Mesendoderm (in vitro differentiated cells): ENCODE results near the gene DCST2.
A peak's percentile ranks its signal among the peaks of the same experiment; 100 is the strongest.

ENCODE experiments used
- DNase-seq: peaks from one replicate; pipeline ENCODE4 v3.0.0; 2013
- H2AK5ac ChIP-seq: 2 replicates; pipeline ENCODE4 v1.6.1; 2013; ENCODE audit warnings: low read length, inconsistent platforms
- H2BK120ac ChIP-seq: 2 replicates; pipeline ENCODE4 v1.6.1; 2013; ENCODE audit warnings: low read depth, mild to moderate bottlenecking, low read length, moderate library complexity, mixed read lengths
- H2BK15ac ChIP-seq: replicated peaks from 2 replicates; pipeline ENCODE4 v1.6.1; 2013; ENCODE audit warnings: low read depth, mild to moderate bottlenecking, moderate library complexity
- H2BK5ac ChIP-seq: 2 replicates; pipeline ENCODE4 v1.6.1; 2013; ENCODE audit warnings: low read length, inconsistent platforms
- H3K18ac ChIP-seq: 2 replicates; pipeline ENCODE4 v1.6.1; 2013; ENCODE audit warnings: mild to moderate bottlenecking, low read length, mixed read lengths
- H3K23ac ChIP-seq: one replicate; pipeline ENCODE4 v1.6.1; 2013; ENCODE audit warnings: low read length
- H3K27ac ChIP-seq: 2 replicates; pipeline ENCODE4 v1.5.1; 2013; ENCODE audit warnings: low read depth, mild to moderate bottlenecking, inconsistent platforms, low read length, moderate library complexity
- H3K27me3 ChIP-seq: 2 replicates; pipeline ENCODE4 v1.6.1; 2013; ENCODE audit warnings: low read length, control low read depth, mild to moderate bottlenecking, inconsistent platforms; ENCODE audit not compliant: insufficient read depth, poor library complexity
- H3K36me3 ChIP-seq: 2 replicates; pipeline ENCODE4 v1.6.1; 2013; ENCODE audit warnings: low read length, inconsistent platforms; ENCODE audit not compliant: control insufficient read depth, insufficient read depth
- H3K4ac ChIP-seq: one replicate; pipeline ENCODE4 v1.6.1; 2013; ENCODE audit warnings: low read depth, mild to moderate bottlenecking, low read length, moderate library complexity
- H3K4me1 ChIP-seq: 2 replicates; pipeline ENCODE4 v1.6.1; 2013; ENCODE audit warnings: low read depth, low read length, inconsistent platforms; ENCODE audit not compliant: control insufficient read depth
- H3K4me2 ChIP-seq: 2 replicates; pipeline ENCODE4 v1.6.1; 2013; ENCODE audit warnings: low read length
- H3K4me3 ChIP-seq: 2 replicates; pipeline ENCODE4 v1.5.1; 2013; ENCODE audit warnings: mild to moderate bottlenecking, low read length
- H3K56ac ChIP-seq: one replicate; pipeline ENCODE4 v1.6.1; 2013; ENCODE audit warnings: low read length
- H3K79me1 ChIP-seq: 2 replicates; pipeline ENCODE4 v1.6.1; 2013; ENCODE audit warnings: low read length, inconsistent platforms
- H3K79me2 ChIP-seq: 2 replicates; pipeline ENCODE4 v1.6.1; 2013; ENCODE audit warnings: mild to moderate bottlenecking, low read length; ENCODE audit not compliant: control insufficient read depth, insufficient read depth
- H3K9ac ChIP-seq: 2 replicates; pipeline ENCODE4 v1.6.1; 2013; ENCODE audit warnings: low read length, inconsistent platforms
- H4K5ac ChIP-seq: one replicate; pipeline ENCODE4 v1.6.1; 2013; ENCODE audit warnings: low read length
- H4K8ac ChIP-seq: one replicate; pipeline ENCODE4 v1.6.1; 2013; ENCODE audit warnings: low read depth, mild to moderate bottlenecking, control low read depth, low read length, moderate library complexity
- WGBS: extraction: QIAGEN DNeasy Blood & Tissue Kit; methylation state at CpG from one replicate; pipeline ENCODE4 v1.1.7; 2013; ENCODE audit warnings: low lambda C conversion rate, missing lambda C conversion rate; ENCODE audit not compliant: insufficient coverage; ENCODE audit errors: extremely low coverage; 5-methylcytosine and 5-hydroxymethylcytosine counted together

The DCST2 gene

DNA sequence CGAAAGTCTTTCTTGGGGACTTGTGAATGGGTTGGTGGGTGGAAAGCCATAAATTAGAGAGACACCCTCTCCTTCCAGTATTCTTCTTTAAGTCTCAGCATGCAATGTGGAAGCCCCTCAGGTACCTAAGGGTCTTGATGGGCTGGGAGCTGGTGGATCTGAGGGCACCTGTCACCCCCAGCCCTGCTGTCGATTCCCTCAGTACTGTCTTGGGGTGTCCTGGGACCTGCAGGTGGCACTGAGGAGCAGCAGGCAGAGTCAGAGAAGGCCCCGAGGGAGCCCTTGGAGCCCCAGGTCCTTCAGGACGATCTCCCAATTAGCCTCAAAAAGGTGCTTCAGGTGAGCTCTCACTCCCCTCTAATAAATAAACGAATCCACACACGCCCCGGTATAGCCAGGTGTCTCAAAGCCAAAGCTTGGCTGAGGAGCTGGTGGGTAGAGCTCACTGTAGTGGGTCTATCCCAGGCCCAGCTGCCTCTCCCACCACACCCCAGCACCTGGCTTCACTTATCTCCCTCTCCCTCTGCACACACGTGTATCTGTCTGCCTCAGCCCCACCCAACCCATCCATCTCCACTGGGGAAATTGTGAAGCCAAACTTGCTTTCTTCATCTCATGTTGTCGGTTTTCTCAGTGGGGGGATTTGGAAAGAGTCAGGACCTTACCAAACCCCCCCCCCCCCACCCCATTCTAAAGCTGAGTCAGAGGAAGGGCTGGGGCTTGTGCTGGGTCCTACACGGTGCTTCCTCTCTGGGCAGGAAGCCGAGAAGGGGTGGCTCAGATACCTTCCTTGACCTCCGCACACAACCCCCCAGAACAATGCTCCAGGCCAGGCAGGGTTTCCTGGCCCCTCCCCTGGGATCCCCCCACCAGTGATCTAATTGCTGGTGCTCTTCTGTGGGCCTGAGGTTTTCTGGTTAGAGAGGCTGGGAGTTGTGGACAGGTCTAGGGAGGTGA is 19.1 kb upstream of the DCST2 start:
- Histone ChIP-seq H4K8ac (no peak overlapping the region), H4K5ac (no peak overlapping the region), H3K4ac (no peak overlapping the region), H3K27me3 (no peaks in the 10 kb centered on the region), H3K9ac (no peak overlapping the region), H3K23ac (no peak overlapping the region), H3K36me3 (no peaks in the 10 kb centered on the region), H3K4me1 (peaks cover 6% of the 10 kb centered on the region), H3K56ac (no peak overlapping the region), H2BK15ac (no peak overlapping the region), H2BK120ac (no peak overlapping the region), H3K4me3 (no peak overlapping the region), H2BK5ac (no peak overlapping the region), H3K79me1 (no peaks in the 10 kb centered on the region), H3K4me2 (no peak overlapping the region), H3K79me2 (no peaks in the 10 kb centered on the region), H3K27ac (no peak overlapping the region), H2AK5ac (no peak overlapping the region), H3K18ac (no peak overlapping the region)
- no peak for DNase-seq
- WGBS, result no CpG with 5 or more reads among the region's 12 CpGs

DNA sequence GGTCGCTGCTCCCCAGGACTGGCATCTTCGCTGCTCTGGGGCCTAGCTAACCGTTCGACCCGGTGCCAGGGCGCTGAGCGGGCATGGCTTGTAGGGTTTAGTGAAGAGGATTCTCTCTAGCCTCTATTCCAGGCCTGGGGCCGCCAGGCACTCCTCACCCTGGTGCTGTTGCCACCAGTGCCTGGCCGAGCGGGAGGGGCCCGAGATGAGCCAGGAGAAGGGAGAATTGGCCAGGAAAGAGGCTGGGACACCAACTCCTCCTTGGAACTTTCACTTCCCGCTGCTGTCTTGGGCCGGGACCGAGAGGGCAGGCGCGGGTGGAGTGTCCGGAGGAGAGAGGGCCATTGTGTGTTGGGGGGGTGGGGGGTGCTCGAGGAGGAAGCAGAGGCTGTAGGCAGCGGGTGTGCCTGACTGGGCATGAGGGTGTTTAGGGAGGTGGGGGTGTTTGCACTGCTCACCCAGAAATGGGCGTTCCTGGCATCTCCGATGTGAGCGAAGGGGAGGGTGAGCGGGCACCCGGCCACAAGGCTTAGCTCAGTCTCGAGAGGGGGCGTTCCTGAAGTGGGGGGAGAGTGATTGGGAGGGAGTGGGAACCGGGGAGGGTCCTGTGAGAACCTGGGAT is 18.3 kb upstream of the DCST2 start:
- H3K56ac ChIP-seq, result peak overlapping the region; percentile 57
- peak overlapping the region; percentile 76 for H3K9ac ChIP-seq
- H3K27me3 ChIP-seq, result no peaks in the 10 kb centered on the region
- H3K36me3 ChIP-seq, result no peaks in the 10 kb centered on the region
- H4K5ac ChIP-seq, result no peak overlapping the region
- no peak overlapping the region for H2AK5ac ChIP-seq
- no peaks in the 10 kb centered on the region for H3K79me1 ChIP-seq
- no peak overlapping the region for H2BK15ac ChIP-seq
- DNase-seq, result no peak
- H3K4me2 ChIP-seq, result peak overlapping the region; percentile 73
- no peak overlapping the region for H4K8ac ChIP-seq
- no peak overlapping the region for H2BK5ac ChIP-seq
- no peak overlapping the region for H3K4ac ChIP-seq
- no peak overlapping the region for H3K23ac ChIP-seq
- H3K18ac ChIP-seq, result no peak overlapping the region
- WGBS, result no CpG with 5 or more reads among the region's 27 CpGs
- no peak overlapping the region for H2BK120ac ChIP-seq
- H3K4me3 ChIP-seq, result no peak overlapping the region
- H3K79me2 ChIP-seq, result no peaks in the 10 kb centered on the region
- H3K27ac ChIP-seq, result no peak overlapping the region
- peaks cover 6% of the 10 kb centered on the region for H3K4me1 ChIP-seq

DNA sequence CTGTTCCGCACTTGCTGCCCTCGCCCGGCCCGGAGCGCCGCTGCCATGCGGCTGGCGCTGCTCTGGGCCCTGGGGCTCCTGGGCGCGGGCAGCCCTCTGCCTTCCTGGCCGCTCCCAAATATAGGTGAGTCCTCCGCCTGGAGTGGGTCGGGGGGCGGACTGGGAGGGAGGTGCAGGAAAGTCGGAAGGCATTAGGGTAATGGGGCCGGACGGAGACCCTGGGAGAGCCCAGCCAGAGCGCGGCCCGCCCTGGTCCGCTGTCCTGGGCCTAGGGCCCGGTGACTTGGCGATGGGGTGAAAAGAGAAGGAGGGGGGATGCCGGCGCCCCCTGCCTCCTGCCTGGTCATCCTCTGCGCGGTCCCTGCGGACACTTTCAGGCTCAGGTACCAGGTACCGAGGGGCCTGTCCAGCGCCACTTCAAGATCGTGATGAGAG is 17.8 kb upstream of the DCST2 start:
- H4K8ac ChIP-seq, result no peak overlapping the region
- no peak overlapping the region for H3K23ac ChIP-seq
- no peaks in the 10 kb centered on the region for H3K79me2 ChIP-seq
- H3K4ac ChIP-seq, result no peak overlapping the region
- no CpG with 5 or more reads among the region's 31 CpGs for WGBS
- H3K9ac ChIP-seq, result peak overlapping the region; percentile 76
- H3K27me3 ChIP-seq, result no peaks in the 10 kb centered on the region
- peaks cover 6% of the 10 kb centered on the region for H3K4me1 ChIP-seq
- H3K56ac ChIP-seq, result peak overlapping the region; percentile 57
- H3K18ac ChIP-seq, result peak overlapping the region; percentile 12
- H3K4me2 ChIP-seq, result peak overlapping the region; percentile 73
- H2BK5ac ChIP-seq, result no peak overlapping the region
- peak overlapping the region; percentile 37 for H3K4me3 ChIP-seq
- no peak overlapping the region for H2BK15ac ChIP-seq
- no peak overlapping the region for H2AK5ac ChIP-seq
- DNase-seq, result no peak
- no peaks in the 10 kb centered on the region for H3K36me3 ChIP-seq
- no peak overlapping the region for H4K5ac ChIP-seq
- H3K27ac ChIP-seq, result no peak overlapping the region
- H3K79me1 ChIP-seq, result no peaks in the 10 kb centered on the region
- no peak overlapping the region for H2BK120ac ChIP-seq

DNA sequence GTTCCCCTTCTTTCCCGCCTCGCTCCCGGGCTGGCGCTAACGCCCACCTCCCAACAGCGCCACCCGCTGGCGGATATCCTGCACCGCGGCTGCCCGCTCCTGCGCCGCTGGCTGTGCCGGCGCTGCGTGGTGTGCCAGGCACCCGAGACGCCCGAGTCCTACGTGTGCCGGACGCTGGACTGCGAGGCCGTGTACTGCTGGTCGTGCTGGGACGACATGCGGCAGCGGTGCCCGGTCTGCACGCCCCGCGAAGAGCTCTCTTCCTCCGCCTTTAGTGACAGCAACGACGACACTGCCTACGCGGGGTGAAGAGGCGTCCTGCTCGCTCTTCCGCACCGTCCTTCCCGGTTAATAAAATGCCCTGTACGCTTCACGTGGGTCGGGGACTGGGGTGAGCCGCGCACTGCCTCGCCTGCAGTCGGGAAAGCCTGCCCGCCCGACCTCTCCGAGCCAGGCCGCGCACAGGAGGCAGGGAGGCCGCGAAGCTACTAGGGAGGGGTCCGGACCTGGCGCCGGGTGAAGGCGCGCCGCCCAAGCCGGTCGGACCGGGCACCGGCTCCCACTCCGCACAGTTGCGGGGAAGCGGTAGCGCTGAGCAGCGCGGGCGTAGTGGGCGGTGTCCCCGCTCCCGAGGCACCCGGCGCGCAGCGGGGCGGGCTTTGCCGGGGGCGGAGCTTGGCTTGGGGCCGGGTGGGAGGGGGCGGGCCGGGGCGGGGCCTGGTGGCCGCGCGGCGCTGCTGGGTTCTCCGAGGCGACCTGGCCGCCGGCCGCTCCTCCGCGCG is 17.2 kb upstream of the DCST2 start, which contains the start of gene ADAM15:
TSS of gene ADAM15 (plus strand) at position 757 of the 782 bp plus-strand sequence. CDS start 71 bp downstream, outside the sequence.
- peak within 1 kb of the TSS; percentile 0 for H3K27ac ChIP-seq
- H3K4ac ChIP-seq, result no peak within 1 kb of the TSS
- H2AK5ac ChIP-seq, result no peak within 1 kb of the TSS
- H3K56ac ChIP-seq, result peak within 1 kb of the TSS; percentile 88
- H3K79me2 ChIP-seq, result no peaks in the 10 kb centered on the region
- no peak within 1 kb of the TSS for H4K5ac ChIP-seq
- H2BK15ac ChIP-seq, result no peak within 1 kb of the TSS
- H3K9ac ChIP-seq, result peak within 1 kb of the TSS; percentile 87
- no peaks in the 10 kb centered on the region for H3K27me3 ChIP-seq
- DNase-seq, result peak; percentile 85
- H2BK120ac ChIP-seq, result no peak within 1 kb of the TSS
- peak within 1 kb of the TSS; percentile 29 for H3K18ac ChIP-seq
- H3K23ac ChIP-seq, result peak within 1 kb of the TSS; percentile 74
- peak within 1 kb of the TSS; percentile 37 for H3K4me3 ChIP-seq
- H3K36me3 ChIP-seq, result no peaks in the 10 kb centered on the region
- H3K79me1 ChIP-seq, result no peaks in the 10 kb centered on the region
- no CpG with 5 or more reads among the region's 99 CpGs for WGBS
- H4K8ac ChIP-seq, result no peak within 1 kb of the TSS
- H3K4me1 ChIP-seq, result peaks cover 6% of the 10 kb centered on the region
- H3K4me2 ChIP-seq, result peak within 1 kb of the TSS; percentile 73
- H2BK5ac ChIP-seq, result peak within 1 kb of the TSS; percentile 51

DNA sequence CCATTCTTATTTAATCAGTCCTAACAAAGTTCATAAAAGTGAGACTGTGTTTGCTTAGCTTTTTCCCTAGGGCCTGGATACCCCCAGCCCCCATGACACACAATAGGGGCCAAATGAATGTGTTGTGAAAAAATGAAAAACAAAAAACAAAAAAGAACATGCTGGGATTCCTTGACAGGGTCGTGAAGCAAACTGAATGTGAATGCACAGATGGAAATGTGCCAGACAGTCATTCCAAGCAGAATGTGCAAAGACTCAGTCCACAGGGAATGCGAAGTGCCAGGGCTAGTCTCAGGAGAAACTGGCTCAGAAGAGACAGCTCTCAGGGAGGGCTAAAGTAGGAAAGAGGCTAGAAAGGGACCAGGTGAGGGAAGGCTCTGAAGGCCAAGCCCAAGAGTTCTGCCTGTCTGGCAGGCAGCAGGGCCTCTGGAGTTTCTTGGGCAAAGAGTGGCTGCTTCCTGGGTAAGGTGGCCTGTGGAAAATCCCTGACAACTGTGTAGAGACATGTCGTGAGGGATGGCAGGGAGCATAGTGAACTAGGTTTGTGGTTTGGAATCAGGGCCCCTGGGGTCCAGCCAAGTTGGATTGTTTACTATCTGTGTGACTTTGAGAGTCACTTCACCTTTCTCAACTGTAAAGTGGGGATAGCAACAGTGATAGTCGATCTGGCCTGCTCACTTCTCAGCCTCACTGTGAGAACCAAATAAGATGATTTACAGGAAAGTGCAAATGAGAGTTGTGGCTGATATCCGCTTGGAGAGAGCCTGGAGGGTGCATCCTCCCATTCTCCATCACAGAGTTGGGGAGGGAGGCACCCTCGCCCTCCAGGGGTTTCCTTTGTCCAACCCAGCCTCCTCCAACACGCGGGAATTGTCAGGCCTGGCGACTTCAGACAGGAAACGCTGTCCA is 16.3 kb upstream of the DCST2 start:
- Histone ChIP-seq H3K4me3 (no peak overlapping the region), H3K23ac (no peak overlapping the region), H2AK5ac (peak overlapping the region; percentile 28), H2BK5ac (no peak overlapping the region), H3K36me3 (no peaks in the 10 kb centered on the region), H4K5ac (no peak overlapping the region), H3K27me3 (no peaks in the 10 kb centered on the region), H3K9ac (peak overlapping the region; percentile 66), H3K56ac (peak overlapping the region; percentile 58), H3K27ac (no peak overlapping the region), H3K4me1 (peaks cover 6% of the 10 kb centered on the region), H3K79me2 (no peaks in the 10 kb centered on the region), H3K79me1 (no peaks in the 10 kb centered on the region), H3K4ac (no peak overlapping the region), H3K4me2 (peak overlapping the region; percentile 5), H3K18ac (no peak overlapping the region), H2BK120ac (no peak overlapping the region), H4K8ac (no peak overlapping the region), H2BK15ac (no peak overlapping the region)
- no peak for DNase-seq
- WGBS, result no CpG with 5 or more reads among the region's 10 CpGs
